Gastrocnemius medialis (tissue), 4 donors: ENCODE results near the gene C1orf141.

Experiments used
- CTCF ChIP-seq, 5 experiments: fragments of 450-650 bp in 3 of 5; fragments of 200-600 bp in 2 of 5; sonication (generic) in 2 of 5; IDR thresholded peaks in 4 of 5; conservative IDR thresholded peaks in 1 of 5; 1 replicate in 4 of 5; 2 replicates in 1 of 5; pipeline ENCODE4 v1.5.1; 2016 to 2019; ENCODE audit warnings: antibody characterized with exemption in 5 of 5, mild to moderate bottlenecking in 3 of 5, moderate library complexity in 3 of 5
- POLR2A ChIP-seq, 2 donors: fragments of 450-650 bp; IDR thresholded peaks; one replicate each; pipeline ENCODE4 v1.6.1; 2017; ENCODE audit warnings: antibody characterized with exemption in 2 of 2, mild to moderate bottlenecking in 2 of 2, moderate library complexity in 2 of 2

- TF ChIP-seq CTCF (IDR thresholded peaks at IDR 0.05 in 4 of 5, conservative IDR thresholded peaks at IDR 0.05 in 1 of 5) = no peak
- no peak for TF ChIP-seq POLR2A (IDR thresholded peaks at IDR 0.05)
Observed at GRCh38 chr1:67124455-67124854, 10.3 kb downstream of the C1orf141 start.
